Right lobe of liver (tissue), 6 donors: ENCODE measurements around the gene THEMIS. TPM values are rescaled to one million over a fixed set of nuclear protein-coding genes. Genes with fewer than 3 reads are reported as not detected.

Experiments used
- ATAC-seq, 4 donors: fragments of 200-7000 bp; cut with Tn5 transposase; one replicate each; pipeline ENCODE4 v1.9.1; 2020; ENCODE audit warnings: mild to moderate bottlenecking in 4 of 4, moderate library complexity in 4 of 4
- DNase-seq, 3 donors: peaks; one replicate each; pipeline ENCODE4 v3.0.0-alpha.2; 2020
- H3K27ac ChIP-seq, 3 donors: fragments of 200-600 bp; one replicate each; pipeline ENCODE4 v1.8.0; 2022
- H3K27me3 ChIP-seq, 2 donors: fragments of 200-600 bp; one replicate each; pipeline ENCODE4 v1.8.0; 2022
- H3K36me3 ChIP-seq, 4 donors: fragments of 200-600 bp; sonication (generic) in 1 of 4; one replicate each; pipeline versions ENCODE4 v1.5.1 to v1.8.0; 2017 to 2022; ENCODE audit warnings: control low read depth in 1 of 4
- H3K4me1 ChIP-seq, 4 donors: fragments of 200-600 bp; sonication (generic) in 1 of 4; one replicate each; pipeline versions ENCODE4 v1.5.1 to v1.8.0; 2017 to 2022; ENCODE audit warnings: control low read depth in 1 of 4
- H3K4me3 ChIP-seq, 3 donors: fragments of 200-600 bp; one replicate each; pipeline ENCODE4 v1.8.0; 2022
- H3K9me3 ChIP-seq, 4 donors: fragments of 200-600 bp; sonication (generic) in 1 of 4; one replicate each; pipeline versions ENCODE4 v1.5.1 to v1.8.0; 2017 to 2022; ENCODE audit warnings: control low read depth in 1 of 4
- CTCF ChIP-seq, 4 donors: fragments of 200-600 bp in 3 of 4; fragments of 450-650 bp in 1 of 4; IDR thresholded peaks; one replicate each; pipeline versions ENCODE4 v1.5.1 to v1.8.0; 2016 to 2022; ENCODE audit warnings: antibody characterized with exemption in 4 of 4, mild to moderate bottlenecking in 2 of 4
- POLR2A ChIP-seq: fragments of 450-650 bp; IDR thresholded peaks from one replicate; pipeline ENCODE4 v1.6.1; 2017; ENCODE audit warnings: antibody characterized with exemption, mild to moderate bottlenecking
- WGBS: methylation state at CpG from one replicate; pipeline ENCODE4 v1.1.6; 2018; ENCODE audit warnings: low coverage, low lambda C conversion rate; ENCODE audit not compliant: insufficient coverage; ENCODE audit errors: missing lambda C conversion rate; 5-methylcytosine and 5-hydroxymethylcytosine counted together
- intact Hi-C, 2 donors: fragments of 100-400 bp; cut with DNase I; formaldehyde crosslinking; loops; one replicate each; pipeline versions ENCODE4 v1.11.2 to v1.14.1; 2022
- total RNA-seq, 6 experiments: library from RNA; depleted of rRNA in 2 of 6; stranded (reverse); fragments of >200 nt in 2 of 6; fragmentation: NEBNext Ultra II Directional in 3 of 6; extraction: Animal tissue kit (Norgen Biotek cat#: 25700) in 3 of 6; gene quantifications; one replicate each; pipeline versions ENCODE4 v1.1.0 to v1.2.4, GENCODE V29; 2016 to 2023
- donor health status: DM: no; HTN: yes; CAD: no.
- donor health status: DM: no; HTN: no; CAD: no.
- donor health status: DM: no; HTN: no; CAD: no.
- donor health status: DM: no; HTN: yes; CAD: no.
- donor health status: DM: no; HTN: yes; CAD: no.

The THEMIS gene
- total RNA-seq, 6 experiments from 2014 or later: 0.09 to 0.61 (median 0.17) TPM; not detected in 1

GRCh38 chr6:127907960-127908640 is 7.2 kb upstream of the THEMIS start:
- Histone ChIP-seq H3K36me3 (no peaks in the 10 kb centered on the region), H3K4me1 (no peaks in the 10 kb centered on the region), H3K27ac (no peak overlapping the region), H3K4me3 (no peak overlapping the region), H3K27me3 (no peaks in the 10 kb centered on the region), H3K9me3 (no peaks in the 10 kb centered on the region)
- 78% methylated on average over 7 of the region's 7 CpGs for WGBS
- TF ChIP-seq POLR2A (no peak), CTCF (IDR thresholded peaks at IDR 0.05) (no peak)
- no peak for DNase-seq
- intact Hi-C loops: no loop called here
- ATAC-seq: no peak

- ATAC-seq: no peak
- TF ChIP-seq POLR2A (no peak), CTCF (IDR thresholded peaks at IDR 0.05) (no peak)
- H3K27me3 ChIP-seq: no peaks in the 10 kb centered on the region
- H3K36me3 ChIP-seq: no peaks in the 10 kb centered on the region
- DNase-seq: no peak
- H3K4me1 ChIP-seq: no peaks in the 10 kb centered on the region
- no peaks in the 10 kb centered on the region for H3K9me3 ChIP-seq
- no peak overlapping the region for H3K27ac ChIP-seq
- H3K4me3 ChIP-seq: no peak overlapping the region
- intact Hi-C loops: no loop called here
These were observed 3.3 kb upstream of the THEMIS start for GRCh38 chr6:127904160-127904559.

- 83% methylated on average over 8 of the region's 8 CpGs for WGBS
- Histone ChIP-seq H3K36me3 (no peaks in the 10 kb centered on the region), H3K4me1 (no peaks in the 10 kb centered on the region), H3K27me3 (no peaks in the 10 kb centered on the region), H3K27ac (no peak overlapping the region), H3K9me3 (no peaks in the 10 kb centered on the region), H3K4me3 (no peak overlapping the region)
- DNase-seq (no peak), ATAC-seq (no peak)
- TF ChIP-seq CTCF (IDR thresholded peaks at IDR 0.05) (no peak), POLR2A (no peak)
- intact Hi-C loops: no loop called here
These were observed 2.1 kb upstream of the THEMIS start for GRCh38 chr6:127902933-127903332.

GRCh38 chr6:127897484-127897883 is 3.4 kb downstream of the THEMIS start:
- Histone ChIP-seq H3K4me3 (no peak overlapping the region), H3K4me1 (no peaks in the 10 kb centered on the region), H3K27me3 (no peaks in the 10 kb centered on the region), H3K27ac (no peak overlapping the region), H3K9me3 (no peaks in the 10 kb centered on the region), H3K36me3 (no peaks in the 10 kb centered on the region)
- TF ChIP-seq CTCF (IDR thresholded peaks at IDR 0.05) (no peak), POLR2A (no peak)
- WGBS: 76% methylated on average over 2 of the region's 2 CpGs
- DNase-seq: no peak
- ATAC-seq: no peak
- intact Hi-C loops: no loop called here

- 38% methylated on average over 1 of the region's 1 CpG for WGBS
- Histone ChIP-seq H3K4me3 (no peak overlapping the region), H3K27me3 (no peaks in the 10 kb centered on the region), H3K36me3 (no peaks in the 10 kb centered on the region), H3K27ac (no peak overlapping the region), H3K9me3 (no peaks in the 10 kb centered on the region), H3K4me1 (no peaks in the 10 kb centered on the region)
- DNase-seq (no peak), ATAC-seq (no peak)
- TF ChIP-seq POLR2A: no peak
- TF ChIP-seq CTCF (IDR thresholded peaks at IDR 0.05): no peak
- intact Hi-C loops: no loop called here
These were observed 6.8 kb downstream of the THEMIS start for GRCh38 chr6:127894051-127894450.
